IMR-90 (cell line): ENCODE data around the gene RHBDF1. TPM values are rescaled to one million over a fixed set of nuclear protein-coding genes. Genes with fewer than 3 reads are reported as not detected.

ENCODE experiments used
- ATAC-seq: fragments of 200-7000 bp; cut with Tn5 transposase; 2 replicates; pipeline ENCODE4 v1.9.1; 2020; ENCODE audit warnings: low read depth, mild to moderate bottlenecking, moderate library complexity
- BruUV-seq: library from RNA; stranded (reverse); fragments of 400-500 nt; replicated peaks from 2 replicates; lab custom pipeline; 2021; lab: Mats Ljungman, UMichigan
- CTCF ChIA-PET: fragments of 300-600 bp; formaldehyde crosslinking; extraction: SDS; loops from one replicate; lab custom pipeline; 2021; ENCODE audit warnings: antibody characterized with exemption; lab: Yijun Ruan, JAX
- POLR2A ChIA-PET: fragments of 300-600 bp; sonication (Branson Sonifier 250); formaldehyde crosslinking; loops from one replicate; lab custom pipeline; 2022; ENCODE audit warnings: antibody characterized with exemption; ENCODE audit not compliant: unreplicated experiment; lab: Charles Lee
- DNase-seq: peaks from one replicate; pipeline ENCODE4 v3.0.0; 2013
- H2AFZ ChIP-seq: replicated peaks from 2 replicates; pipeline ENCODE3; 2013; ENCODE audit warnings: low read length, mild to moderate bottlenecking; ENCODE audit not compliant: poor library complexity
- H2AK5ac ChIP-seq: 2 replicates; pipeline ENCODE4 v1.6.1; 2013; ENCODE audit warnings: low read depth, low read length, inconsistent platforms
- H2AK9ac ChIP-seq: replicated peaks from 2 replicates; pipeline ENCODE3; 2013; ENCODE audit warnings: mild to moderate bottlenecking, low read depth, low read length, moderate library complexity; ENCODE audit not compliant: poor library complexity
- H2BK120ac ChIP-seq: 2 replicates; pipeline ENCODE4 v1.6.1; 2013; ENCODE audit warnings: low read depth, low read length, inconsistent platforms
- H2BK15ac ChIP-seq: 3 replicates; pipeline ENCODE4 v1.6.1; 2013; ENCODE audit warnings: low read depth, low read length, inconsistent platforms
- H2BK20ac ChIP-seq: 2 replicates; pipeline ENCODE4 v1.6.1; 2013; ENCODE audit warnings: low read depth, mild to moderate bottlenecking, inconsistent platforms, low read length, moderate library complexity
- H2BK5ac ChIP-seq: 2 replicates; pipeline ENCODE4 v1.6.1; 2013; ENCODE audit warnings: mild to moderate bottlenecking, low read depth, low read length, inconsistent platforms; ENCODE audit not compliant: poor library complexity, severe bottlenecking
- H3K14ac ChIP-seq: replicated peaks from 2 replicates; pipeline ENCODE4 v1.6.1; 2013; ENCODE audit warnings: low read depth, low read length, inconsistent platforms
- H3K18ac ChIP-seq: 2 replicates; pipeline ENCODE4 v1.6.1; 2013; ENCODE audit warnings: low read depth, low read length, control low read depth
- H3K23ac ChIP-seq: 2 replicates; pipeline ENCODE4 v1.6.1; 2013; ENCODE audit warnings: low read depth, low read length, inconsistent platforms
- H3K27ac ChIP-seq: 2 replicates; pipeline ENCODE4 v1.5.1; 2013; ENCODE audit warnings: mild to moderate bottlenecking, control low read depth, low read length; ENCODE audit not compliant: insufficient read depth
- H3K27me3 ChIP-seq: 2 replicates; pipeline ENCODE4 v1.6.1; 2013; ENCODE audit warnings: low read length; ENCODE audit not compliant: control insufficient read depth, insufficient read depth
- H3K36me3 ChIP-seq: 2 replicates; pipeline ENCODE4 v1.6.1; 2013; ENCODE audit warnings: low read length, mixed read lengths; ENCODE audit not compliant: control insufficient read depth, insufficient read depth
- H3K4ac ChIP-seq: 2 replicates; pipeline ENCODE4 v1.6.1; 2013; ENCODE audit warnings: low read depth, low read length, inconsistent platforms
- H3K4me1 ChIP-seq: 2 replicates; pipeline ENCODE4 v1.6.1; 2013; ENCODE audit warnings: low read length, mixed read lengths; ENCODE audit not compliant: control insufficient read depth, insufficient read depth
- H3K4me2 ChIP-seq: 2 replicates; pipeline ENCODE4 v1.6.1; 2013; ENCODE audit warnings: low read depth, mild to moderate bottlenecking, control low read depth, low read length, moderate library complexity
- H3K4me3 ChIP-seq: 2 replicates; pipeline ENCODE4 v1.5.1; 2013; ENCODE audit warnings: low read depth, mild to moderate bottlenecking, control low read depth, low read length, moderate library complexity; ENCODE audit not compliant: insufficient read depth
- H3K56ac ChIP-seq: 2 replicates; pipeline ENCODE4 v1.6.1; 2013; ENCODE audit warnings: low read length, inconsistent platforms; ENCODE audit not compliant: insufficient read depth; ENCODE audit errors: extremely low read depth
- H3K79me1 ChIP-seq, 2 experiments: 2 replicates each; pipeline ENCODE4 v1.6.1; 2013; ENCODE audit warnings: low read length in 2 of 2, inconsistent platforms in 1 of 2, low read depth in 1 of 2
- H3K9ac ChIP-seq: 2 replicates; pipeline ENCODE4 v1.6.1; 2013; ENCODE audit warnings: low read depth, low read length, control low read depth
- H3K9me1 ChIP-seq: 2 replicates; pipeline ENCODE4 v1.6.1; 2013; ENCODE audit warnings: low read length, inconsistent platforms; ENCODE audit not compliant: insufficient read depth
- H3K9me3 ChIP-seq: 2 replicates; pipeline ENCODE4 v1.6.1; 2013; ENCODE audit warnings: low read length; ENCODE audit not compliant: control insufficient read depth, insufficient read depth
- H4K20me1 ChIP-seq: 2 replicates; pipeline ENCODE4 v1.6.1; 2013; ENCODE audit warnings: low read length, inconsistent platforms; ENCODE audit not compliant: insufficient read depth
- H4K5ac ChIP-seq: 2 replicates; pipeline ENCODE4 v1.6.1; 2013; ENCODE audit warnings: mild to moderate bottlenecking, low read depth, low read length, control low read depth
- H4K8ac ChIP-seq, 2 experiments: 2 replicates each; pipeline ENCODE4 v1.6.1; 2013; ENCODE audit warnings: low read depth in 2 of 2, low read length in 2 of 2, control low read depth in 1 of 2, inconsistent platforms in 1 of 2
- H4K91ac ChIP-seq: 2 replicates; pipeline ENCODE4 v1.6.1; 2013; ENCODE audit warnings: low read depth, low read length, inconsistent platforms; ENCODE audit not compliant: insufficient read depth
- CEBPB ChIP-seq: IDR thresholded peaks from 2 replicates; pipeline ENCODE4 v1.6.1; 2012; ENCODE audit warnings: low read depth, low read length, improper control_type of control experiment
- WGBS, 2 experiments: methylation state at CpG; one replicate each; pipeline versions ENCODE4 v1.1.5 to v1.1.7; 2013; ENCODE audit warnings: missing lambda C conversion rate in 2 of 2; ENCODE audit not compliant: insufficient read length in 1 of 2; ENCODE audit errors: extremely low coverage in 2 of 2; 5-methylcytosine and 5-hydroxymethylcytosine counted together
- dilution Hi-C: fragments of 300-500 bp; cut with HindIII; formaldehyde crosslinking; loops from one replicate; pipeline ENCODE4 v1.14.3; 2018; ENCODE audit warnings: low sequenced_read_pairs; ENCODE audit not compliant: unreplicated experiment
- in situ Hi-C: fragments of 300-500 bp; cut with MboI; formaldehyde crosslinking; loops from 3 replicates; pipeline ENCODE4 v1.14.3; 2019; ENCODE audit warnings: low sequenced_read_pairs, inconsistent platforms, mixed read lengths
- intact Hi-C: fragments of 100-400 bp; cut with micrococcal nuclease; formaldehyde crosslinking; loops from 2 replicates; pipeline ENCODE4 v1.10.0; 2022
- polyA plus RNA-seq, 3 experiments: library from polyadenylated mRNA; depleted of rRNA; stranded (reverse); fragments of >200 nt; gene quantifications; 2 replicates each; pipeline ENCODE4 v1.2.3, GENCODE V29; 2012; ENCODE audit warnings: low replicate concordance in 1 of 3
- total RNA-seq: library from RNA; depleted of rRNA; stranded (reverse); fragments of >200 nt; gene quantifications from 2 replicates; pipeline ENCODE4 v1.2.3, GENCODE V29; 2012

RHBDF1 gene
- total and polyA plus RNA-seq, 2 of the 4 experiments (the other 2 are of a cell fraction) = 13.8 to 86.6 TPM

DNA sequence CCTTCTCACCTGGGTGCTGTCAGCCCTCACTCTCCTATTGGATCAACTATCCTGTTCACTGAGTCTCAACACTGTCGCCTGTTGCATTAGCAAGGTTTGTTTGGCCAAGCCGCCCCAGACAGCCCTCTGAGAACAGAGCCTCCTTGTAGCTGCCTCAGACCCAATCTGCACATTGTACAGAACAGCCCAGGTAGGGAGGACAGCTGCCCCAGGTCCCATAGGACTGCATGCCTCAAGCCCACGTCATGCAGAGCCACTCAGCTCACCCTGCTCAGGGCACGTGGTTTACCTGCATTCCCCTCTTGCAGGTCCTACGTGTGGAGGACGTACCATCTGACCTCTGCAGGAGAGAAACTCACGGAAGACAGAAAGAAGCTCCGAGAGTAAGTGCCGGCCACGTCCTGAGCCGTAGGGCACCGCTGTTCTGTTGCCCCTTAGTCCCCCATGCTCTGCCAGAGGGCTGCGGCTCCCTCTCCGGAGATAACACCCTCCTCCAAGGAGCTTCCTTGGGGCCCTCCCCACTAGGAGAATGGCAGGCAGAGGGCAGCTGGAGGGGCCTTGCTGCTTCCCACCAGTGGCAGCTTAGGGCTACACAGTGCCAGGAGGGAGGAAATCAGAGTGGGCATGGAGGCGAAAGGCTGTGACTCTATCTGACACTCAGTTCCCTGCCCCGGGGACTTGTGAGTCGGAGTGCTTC lies 16.1 kb downstream of the RHBDF1 start:
- Histone ChIP-seq H2AK9ac (peak overlapping the region; percentile 72), H3K4ac (no peak overlapping the region), H3K79me1 (peaks cover 17 to 64% of the 10 kb centered on the region in 2 experiments), H3K14ac (no peak overlapping the region), H2AK5ac (no peak overlapping the region), H3K56ac (no peak overlapping the region), H2BK5ac (no peak overlapping the region), H3K4me2 (no peak overlapping the region), H3K9me3 (no peaks in the 10 kb centered on the region), H3K9ac (no peak overlapping the region), H3K27me3 (no peaks in the 10 kb centered on the region), H2BK120ac (no peak overlapping the region), H3K9me1 (0 out of 2 replicates have a peak, but pooled peaks cover 5% of the 10 kb centered on the region), H3K4me3 (no peak overlapping the region), H2AFZ (peak overlapping the region; percentile 11), H3K4me1 (peaks cover 2% of the 10 kb centered on the region; the same call in 1 of the 2 replicates), H4K8ac (no peak overlapping the region), H4K20me1 (peaks cover 49% of the 10 kb centered on the region), H2BK20ac (no peak overlapping the region), H4K91ac (no peak overlapping the region), H3K27ac (no peak overlapping the region), H2BK15ac (no peak overlapping the region), H3K36me3 (peaks cover 62% of the 10 kb centered on the region), H3K18ac (no peak overlapping the region), H4K5ac (no peak overlapping the region), H3K23ac (no peak overlapping the region)
- POLR2A ChIA-PET = interaction anchor here (0.6 kb wide), 1 partner anchor 173 kb away, joined by 3 read pairs; no protein-coding TSS in a partner anchor
- TF ChIP-seq CEBPB = no peak
- no peak for DNase-seq
- dilution Hi-C loops = no loop called here
- CTCF ChIA-PET = no interaction called here
- intact Hi-C loops = no loop called here
- 86% methylated on average over 8 of the region's 17 CpGs; no CpG with 5 or more reads in 1 of the 2 experiments for WGBS, 2 experiments
- no peak for ATAC-seq
- no TSS peak for BruUV-seq
- in situ Hi-C loops = no loop called here
